HepG2 (cell line): ENCODE data around the gene NME4. TPM values are rescaled to one million over a fixed set of nuclear protein-coding genes. Genes with fewer than 3 reads are reported as not detected.

ENCODE experiments used
- FIP1L1 ChIP-seq: fragments of 200-400 bp; formaldehyde crosslinking; IDR thresholded peaks from 2 replicates; pipeline ENCODE4 v1.6.1; 2018; ENCODE audit warnings: low read depth, mild to moderate bottlenecking, low read length, moderate library complexity, borderline replicate concordance; ENCODE audit not compliant: insufficient read depth
- FOSL2 ChIP-seq: sonication (generic); formaldehyde crosslinking; IDR thresholded peaks from 2 replicates; pipeline ENCODE4 v1.4.0; 2020; ENCODE audit warnings: missing genetic modification reagents
- GRHL1 ChIP-seq: sonication (generic); formaldehyde crosslinking; conservative IDR thresholded peaks from 2 replicates; pipeline ENCODE4 v1.8.0; 2022; ENCODE audit warnings: missing genetic modification reagents
- NR3C1 ChIP-seq: sonication (generic); formaldehyde crosslinking; IDR thresholded peaks from 2 replicates; pipeline ENCODE4 v1.4.0; 2020; ENCODE audit warnings: missing genetic modification reagents
- TARDBP ChIP-seq: sonication (generic); formaldehyde crosslinking; IDR thresholded peaks from 2 replicates; pipeline ENCODE4 v1.8.0; 2022; ENCODE audit warnings: mild to moderate bottlenecking, missing genetic modification reagents
- ZBTB14 ChIP-seq: sonication (generic); formaldehyde crosslinking; IDR thresholded peaks from 2 replicates; pipeline ENCODE4 v1.4.0; 2020; ENCODE audit warnings: missing genetic modification reagents
- ZNF143 ChIP-seq: sonication (generic); formaldehyde crosslinking; IDR thresholded peaks from 2 replicates; pipeline ENCODE4 v1.4.0; 2020; ENCODE audit warnings: missing genetic modification reagents
- ZNF574 ChIP-seq: sonication (generic); formaldehyde crosslinking; IDR thresholded peaks from 2 replicates; pipeline ENCODE4 v1.4.0; 2020; ENCODE audit warnings: missing genetic modification reagents
- ZNF687 ChIP-seq: sonication (generic); formaldehyde crosslinking; IDR thresholded peaks from 2 replicates; pipeline ENCODE4 v1.5.1; 2020; ENCODE audit warnings: mild to moderate bottlenecking, missing genetic modification reagents, moderate library complexity
- ZNF766 ChIP-seq: sonication (generic); formaldehyde crosslinking; IDR thresholded peaks from 2 replicates; pipeline ENCODE4 v1.5.0; 2020; ENCODE audit warnings: missing genetic modification reagents, borderline replicate concordance
- ZNF792 ChIP-seq: IDR thresholded peaks from 2 replicates; pipeline ENCODE4 v1.6.1; 2016
- ZSCAN5A ChIP-seq: sonication (generic); formaldehyde crosslinking; IDR thresholded peaks from 2 replicates; pipeline ENCODE4 v1.8.0; 2022; ENCODE audit warnings: mild to moderate bottlenecking, missing genetic modification reagents, borderline replicate concordance
- ZXDC ChIP-seq: sonication (generic); formaldehyde crosslinking; IDR thresholded peaks from 2 replicates; pipeline ENCODE4 v1.5.0; 2020; ENCODE audit warnings: mild to moderate bottlenecking, missing genetic modification reagents
- polyA plus RNA-seq, 8 experiments: library from polyadenylated mRNA; depleted of rRNA in 3 of 8; stranded (reverse) in 7 of 8; unstranded in 1 of 8; fragments of >200 nt; fragmentation: Illumina TruSeq in 4 of 8; extraction: Trizol in 4 of 8; gene quantifications; 2 replicates each; pipeline versions ENCODE4 v1.2.1 to v1.2.3, GENCODE V29; 2011 to 2016; ENCODE audit warnings: low read depth in 4 of 8, missing spikeins in 1 of 8, mixed read lengths in 1 of 8; ENCODE audit not compliant: insufficient read depth in 1 of 8
- total RNA-seq, 5 experiments: library from RNA; depleted of rRNA; stranded (reverse); fragments of >200 nt; fragmentation: Illumina TruSeq; extraction: Trizol; gene quantifications; 2 replicates each; pipeline ENCODE4 v1.2.3, GENCODE V29; 2016; ENCODE audit warnings: low read depth in 1 of 5

The NME4 gene
- total and polyA plus RNA-seq, 2 of the 13 experiments (the other 11 are each of a cell fraction or from before 2014, with no cell fraction given), result 121 to 263 TPM

GRCh38 chr16:361872-362701 is 34.9 kb upstream of the NME4 start (continued):
- TF ChIP-seq ZXDC (CRISPR knock-in tag) (no peak), NR3C1 (CRISPR knock-in tag) (no peak), ZNF143 (CRISPR knock-in tag) (peak; percentile 12; the same call in 1 of the 2 replicates), GRHL1 (no peak), TARDBP (CRISPR knock-in tag) (peak; percentile 94), FOSL2 (peak; percentile 44; the same call in 1 of the 2 replicates), ZNF766 (CRISPR knock-in tag) (no peak), ZNF574 (CRISPR knock-in tag) (peak; percentile 70), ZNF792 (CRISPR knock-in tag) (0 out of 2 replicates have a peak, but pooled peaks have one; percentile 65), ZNF687 (CRISPR knock-in tag) (peak; percentile 99), FIP1L1 (no peak), ZSCAN5A (CRISPR knock-in tag) (peak; percentile 81; the same call in 1 of the 2 replicates), ZBTB14 (CRISPR knock-in tag) (no peak)
